ENCODE data around the gene RCN2. TPM values are rescaled to one million over a fixed set of nuclear protein-coding genes. Genes with fewer than 3 reads are reported as not detected.

The RCN2 gene
- total RNA-seq, 1 donor from 2014 or later = 39.4 TPM

DNA sequence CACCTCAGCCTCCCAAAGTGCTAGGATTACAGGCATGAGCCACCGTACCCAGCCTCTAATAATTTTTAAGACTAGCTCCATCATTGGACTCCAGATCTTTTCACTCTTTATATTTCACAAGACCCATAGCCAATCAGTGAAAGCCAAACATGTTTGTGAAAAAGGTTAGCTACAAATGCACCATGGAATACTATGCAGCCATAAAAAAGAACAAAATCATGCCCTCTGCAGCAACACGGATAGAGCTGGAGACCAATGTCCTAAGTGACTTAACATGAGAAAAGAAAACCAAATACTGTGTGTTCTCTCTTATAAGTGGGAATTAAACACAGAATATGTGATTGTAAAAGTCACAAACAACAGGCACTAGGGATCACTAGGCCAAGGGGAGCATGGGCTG, 29.6 kb upstream of the RCN2 start:
- Histone ChIP-seq H3K27me3 (no peaks in the 10 kb centered on the region), H3K9me3 (no peaks in the 10 kb centered on the region), H3K36me3 (no peaks in the 10 kb centered on the region), H3K4me3 (no peak overlapping the region), H3K4me1 (peaks cover 24% of the 10 kb centered on the region), H3K27ac (no peak overlapping the region)
- intact Hi-C loops (cut with DNase I) = no loop called here
- TF ChIP-seq CTCF (IDR thresholded peaks at IDR 0.05) = no peak
- DNase-seq = no peak
- ATAC-seq = no peak

GRCh38 chr15:76903251-76903681, 28.3 kb upstream of the RCN2 start:
- peaks cover 24% of the 10 kb centered on the region for H3K4me1 ChIP-seq
- no peak for DNase-seq
- H3K4me3 ChIP-seq = no peak overlapping the region
- peak; percentile 17 for TF ChIP-seq CTCF (IDR thresholded peaks at IDR 0.05)
- H3K36me3 ChIP-seq = no peaks in the 10 kb centered on the region
- peak overlapping the region; percentile 12 for H3K27ac ChIP-seq
- H3K9me3 ChIP-seq = no peaks in the 10 kb centered on the region
- intact Hi-C loops (cut with DNase I) = no loop called here
- ATAC-seq = no peak
- H3K27me3 ChIP-seq = no peaks in the 10 kb centered on the region

- Histone ChIP-seq H3K27ac (peak overlapping the region; percentile 91), H3K4me3 (peak overlapping the region; percentile 89), H3K4me1 (peaks cover 24% of the 10 kb centered on the region), H3K9me3 (no peaks in the 10 kb centered on the region), H3K27me3 (no peaks in the 10 kb centered on the region), H3K36me3 (no peaks in the 10 kb centered on the region)
- ATAC-seq = peak; percentile 36
- no peak for TF ChIP-seq CTCF (IDR thresholded peaks at IDR 0.05)
- intact Hi-C loops (cut with DNase I) = no loop called here
- DNase-seq = peak; percentile 67
Measured at GRCh38 chr15:76904461-76905012, 27.0 kb upstream of the RCN2 start.

DNA sequence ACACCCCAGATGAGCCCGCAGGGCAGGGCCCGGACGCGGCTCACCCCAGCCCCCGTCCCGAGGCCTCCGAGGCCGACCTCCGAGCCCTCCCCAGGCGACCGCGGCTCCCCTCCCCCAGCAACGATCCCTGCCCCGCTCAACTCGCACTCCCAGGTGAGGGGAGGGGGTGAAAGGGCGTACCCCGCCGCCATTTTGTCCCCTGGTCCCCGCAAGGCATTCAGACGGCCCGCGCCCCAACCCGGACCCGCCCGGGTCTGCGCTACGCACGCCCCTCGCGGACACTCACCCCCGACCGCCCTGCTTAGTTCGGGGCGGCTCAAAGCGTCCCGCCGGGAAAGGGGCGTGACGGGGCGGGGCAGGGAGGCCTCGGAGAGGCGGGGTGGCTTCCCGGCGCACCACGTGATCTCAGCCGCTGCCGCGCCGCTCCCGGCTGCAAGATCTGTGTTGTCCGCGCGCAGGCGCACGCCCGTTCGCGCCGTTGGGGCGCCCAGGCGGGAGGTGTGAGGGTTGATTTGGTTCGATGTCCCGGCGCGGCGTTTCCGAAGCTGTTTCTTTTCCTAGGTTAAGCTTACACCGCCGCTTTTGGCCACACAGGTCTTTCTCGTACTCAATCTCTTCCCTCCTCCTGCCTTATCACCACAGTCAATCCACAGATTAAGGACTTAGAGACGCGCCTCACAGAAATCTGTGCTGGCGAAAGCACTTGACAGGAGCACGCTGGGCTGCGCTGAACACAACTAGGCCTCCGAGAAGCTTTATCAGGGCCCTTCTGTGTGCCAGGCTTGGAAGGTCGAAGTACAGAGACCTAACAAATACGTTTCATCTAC, 26.3 kb upstream of the RCN2 start, which contains the start of gene SCAPER:
Gene SCAPER, minus strand, starts transcription at position 328 of the 827 bp plus-strand sequence. CDS start 21,523 bp downstream, outside the sequence.
- Histone ChIP-seq H3K4me3 (peak within 1 kb of the TSS; percentile 89), H3K27ac (peak within 1 kb of the TSS; percentile 91), H3K27me3 (no peaks in the 10 kb centered on the region), H3K9me3 (no peaks in the 10 kb centered on the region), H3K36me3 (no peaks in the 10 kb centered on the region), H3K4me1 (peaks cover 24% of the 10 kb centered on the region)
- TF ChIP-seq CTCF (IDR thresholded peaks at IDR 0.05) = peak; percentile 24
- peak; percentile 97 for DNase-seq
- peak; percentile 97 for ATAC-seq
- intact Hi-C loops (cut with DNase I) = no loop called here

DNA sequence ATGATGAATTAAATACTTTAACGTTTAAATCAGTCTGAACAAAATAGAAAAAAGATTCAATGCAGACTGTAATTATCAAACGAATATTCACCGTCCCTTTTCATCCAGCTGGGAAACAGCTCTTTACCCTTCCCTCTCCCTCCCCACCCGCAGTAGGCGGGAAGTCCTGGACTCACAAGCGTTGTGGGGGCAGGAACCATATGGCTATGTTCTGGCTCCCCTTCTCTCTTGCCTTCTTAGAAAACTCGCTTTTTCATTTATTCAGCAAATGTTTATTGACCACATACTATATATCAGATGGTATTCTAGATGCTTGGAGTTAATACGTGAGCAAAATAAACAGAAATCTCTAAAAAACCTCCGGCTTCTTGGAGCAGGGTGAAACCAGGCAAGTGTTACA, 25.7 kb upstream of the RCN2 start:
- intact Hi-C loops (cut with DNase I) = no loop called here
- no peak for TF ChIP-seq CTCF (IDR thresholded peaks at IDR 0.05)
- no peaks in the 10 kb centered on the region for H3K27me3 ChIP-seq
- H3K27ac ChIP-seq = peak overlapping the region; percentile 91
- no peak for DNase-seq
- H3K4me3 ChIP-seq = peak overlapping the region; percentile 89
- H3K36me3 ChIP-seq = no peaks in the 10 kb centered on the region
- H3K4me1 ChIP-seq = peaks cover 24% of the 10 kb centered on the region
- no peak for ATAC-seq
- H3K9me3 ChIP-seq = no peaks in the 10 kb centered on the region
